Choroid plexus epithelial cell (primary cell): ENCODE results near the gene TIMP3.
A peak's percentile ranks its signal among the peaks of the same experiment; 100 is the strongest.

Experiments used
- DNase-seq: peaks from one replicate; pipeline ENCODE4 v3.0.0-alpha.2; 2010; ENCODE audit warnings: low read depth
- H3K4me3 ChIP-seq: 2 replicates; pipeline ENCODE4 v1.5.1; 2011; ENCODE audit warnings: low read depth, mild to moderate bottlenecking, control low read depth, low read length, moderate library complexity
- CTCF ChIP-seq: conservative IDR thresholded peaks from 2 replicates; pipeline ENCODE4 v1.5.1; 2011; ENCODE audit warnings: low read depth, mild to moderate bottlenecking, control low read depth, inconsistent platforms, low read length, moderate library complexity

TIMP3 gene

GRCh38 chr22:32775957-32776356, 25.5 kb upstream of the TIMP3 start:
- no peak overlapping the region for H3K4me3 ChIP-seq
- peak; percentile 64 for TF ChIP-seq CTCF
- DNase-seq: no peak

- TF ChIP-seq CTCF: no peak
- H3K4me3 ChIP-seq: no peak overlapping the region
- DNase-seq: no peak
Observed at GRCh38 chr22:32776397-32776796, 25.1 kb upstream of the TIMP3 start.

GRCh38 chr22:32776802-32777201, 24.7 kb upstream of the TIMP3 start:
- no peak for DNase-seq
- no peak overlapping the region for H3K4me3 ChIP-seq
- no peak for TF ChIP-seq CTCF

GRCh38 chr22:32777987-32778386, 23.5 kb upstream of the TIMP3 start:
- no peak overlapping the region for H3K4me3 ChIP-seq
- DNase-seq: no peak
- no peak for TF ChIP-seq CTCF

- no peak for TF ChIP-seq CTCF
- H3K4me3 ChIP-seq: no peak overlapping the region
- no peak for DNase-seq
Observed at GRCh38 chr22:32780726-32781310, 20.7 kb upstream of the TIMP3 start.

- peak; percentile 63 for DNase-seq
- TF ChIP-seq CTCF: no peak
- no peak overlapping the region for H3K4me3 ChIP-seq
Observed at GRCh38 chr22:32781695-32782094, 19.8 kb upstream of the TIMP3 start.

- TF ChIP-seq CTCF: no peak
- DNase-seq: no peak
- no peak overlapping the region for H3K4me3 ChIP-seq
Observed at GRCh38 chr22:32785321-32786026, 16.0 kb upstream of the TIMP3 start.
